Suppressor macrophage treated with lipopolysaccharide for 1 hour (primary cell): ENCODE measurements around the gene UBE2G1.
"Not testable (repeated sequence)": the region's sequence is repeated elsewhere in the genome, so short reads cannot be mapped to it uniquely, and the experiment has no call there.

ENCODE experiments used
- DNase-seq, 3 donors: peaks; one replicate each; pipeline ENCODE4 v3.0.0-alpha.2; 2020 to 2022

UBE2G1 gene

GRCh38 chr17:4375039-4375748 lies 8.7 kb upstream of the UBE2G1 start:
- DNase-seq, result peak; percentile 45 to 59 (median 51)

GRCh38 chr17:4369557-4370230 lies 3.2 kb upstream of the UBE2G1 start:
- DNase-seq, result no peak

- DNase-seq, result no peak
Measured at GRCh38 chr17:4368341-4368740, 1.9 kb upstream of the UBE2G1 start.

GRCh38 chr17:4367177-4367576 lies 702 bp upstream of the UBE2G1 start:
- DNase-seq, result not testable (repeated sequence)

GRCh38 chr17:4365628-4366326 lies 698 bp downstream of the UBE2G1 start:
- no peak for DNase-seq

- DNase-seq, result peak; percentile 95 to 97 (median 96)
Measured at GRCh38 chr17:4365103-4365627, 1.3 kb downstream of the UBE2G1 start.

- DNase-seq, result no peak
Measured at GRCh38 chr17:4364622-4365041, 1.8 kb downstream of the UBE2G1 start.

GRCh38 chr17:4362141-4362540 lies 4.3 kb downstream of the UBE2G1 start:
- no peak for DNase-seq

- no peak for DNase-seq
Measured at GRCh38 chr17:4358154-4358553, 8.3 kb downstream of the UBE2G1 start.

- no peak for DNase-seq
Measured at GRCh38 chr17:4357671-4358070, 8.8 kb downstream of the UBE2G1 start.

- no peak for DNase-seq
Measured at GRCh38 chr17:4357030-4357628, 9.3 kb downstream of the UBE2G1 start.

- no peak for DNase-seq
Measured at GRCh38 chr17:4354862-4355514, 11.5 kb downstream of the UBE2G1 start.

GRCh38 chr17:4354206-4354605 lies 12.3 kb downstream of the UBE2G1 start:
- DNase-seq, result no peak

- DNase-seq, result not testable (repeated sequence)
Measured at GRCh38 chr17:4350214-4350613, 16.3 kb downstream of the UBE2G1 start.

GRCh38 chr17:4345581-4346252 lies 20.8 kb downstream of the UBE2G1 start:
- peak in 2 of 3 donors; percentile 57 for DNase-seq

- DNase-seq, result no peak
Measured at GRCh38 chr17:4344926-4345325, 21.5 kb downstream of the UBE2G1 start.

- DNase-seq, result no peak
Measured at GRCh38 chr17:4342535-4342934, 23.9 kb downstream of the UBE2G1 start.

- DNase-seq, result no peak
Measured at GRCh38 chr17:4341616-4341977, 24.9 kb downstream of the UBE2G1 start.

GRCh38 chr17:4340914-4341615 lies 25.4 kb downstream of the UBE2G1 start:
- DNase-seq, result peak in 1 of 3 donors; percentile 14

- DNase-seq, result no peak
Measured at GRCh38 chr17:4334776-4335584, 31.5 kb downstream of the UBE2G1 start.

- DNase-seq, result no peak
Measured at GRCh38 chr17:4334332-4334731, 32.1 kb downstream of the UBE2G1 start.
